ENCODE results near the gene LRRC49. TPM values are rescaled to one million over a fixed set of nuclear protein-coding genes. Genes with fewer than 3 reads are reported as not detected.

Gene LRRC49
- total RNA-seq, 1 experiment from 2014 or later = 7.4 TPM

DNA sequence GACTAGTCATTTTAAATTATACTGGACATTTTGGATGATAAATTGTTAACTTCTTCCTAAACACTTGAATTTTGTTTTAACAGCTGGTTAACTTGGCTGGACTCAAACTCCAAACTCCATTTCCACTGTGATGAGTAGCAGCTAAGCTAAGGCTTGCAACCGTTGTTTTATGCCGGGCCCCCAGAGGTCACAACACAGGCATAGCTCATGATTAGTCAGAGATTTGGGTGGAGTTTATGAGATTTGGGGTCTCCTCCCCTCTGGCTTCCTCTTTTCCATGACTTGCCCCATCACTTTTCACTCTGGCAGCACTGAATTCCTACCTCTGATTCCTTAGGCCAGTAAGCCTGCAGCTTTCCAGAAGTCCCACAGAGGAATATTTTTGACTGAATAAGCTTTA lies 13.2 kb upstream of the LRRC49 start:
- CTCF ChIA-PET = no interaction called here

DNA sequence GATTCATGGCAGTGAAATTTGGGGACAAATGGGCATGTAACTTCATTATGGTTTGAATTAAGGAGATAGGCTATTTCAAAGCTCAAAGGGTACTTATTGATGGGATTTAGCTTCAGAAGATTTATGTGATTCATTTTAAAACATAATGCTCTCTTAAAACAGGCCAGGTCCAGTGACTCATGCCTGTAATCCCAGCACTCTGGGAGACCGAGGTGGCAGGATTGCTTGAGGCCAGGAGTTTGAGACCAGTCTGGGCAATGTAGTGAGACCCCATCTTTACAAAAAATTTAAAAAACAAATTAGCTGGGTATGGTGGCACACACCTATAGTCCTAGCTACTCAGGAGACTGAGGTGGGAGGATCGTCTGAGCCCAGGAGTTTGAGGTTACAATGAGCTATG lies 11.8 kb upstream of the LRRC49 start:
- Histone ChIP-seq H3K27me3 (ENCODE audit: insufficient read depth, low read length) (no peaks in the 10 kb centered on the region), H3K36me3 (ENCODE audit: control insufficient read depth in 1 of 2, insufficient read depth in 2 of 2, low read length in 2 of 2) (no peaks in the 10 kb centered on the region), H2AFZ (ENCODE audit: low read depth, low read length, poor library complexity, severe bottlenecking) (no peak overlapping the region), H3K9ac (ENCODE audit: low read length) (no peak overlapping the region), H4K20me1 (ENCODE audit: insufficient read depth) (no peaks in the 10 kb centered on the region), H3K9me2 (ENCODE audit: insufficient read depth) (no peaks in the 10 kb centered on the region), H3K79me2 (ENCODE audit: insufficient read depth, low read length) (no peaks in the 10 kb centered on the region), H3K4me3 (replicated peaks in 1 of 2; ENCODE audit: low read depth in 1 of 2, low read length in 2 of 2) (no peak overlapping the region), H3K9me3 (ENCODE audit: control insufficient read depth in 1 of 2, insufficient read depth in 1 of 2, low read depth in 1 of 2, low read length in 2 of 2) (no peaks in the 10 kb centered on the region), H3K4me2 (ENCODE audit: low read length) (no peak overlapping the region), H3K27ac (ENCODE audit: low read depth, low read length) (no peak overlapping the region), H3K4me1 (ENCODE audit: control insufficient read depth in 1 of 2, insufficient read depth in 2 of 2, low read length in 2 of 2) (peaks cover 0 to 8% of the 10 kb centered on the region in 2 experiments; a peak in 2 of 4 replicates)
- ATAC-seq (no peak), DNase-seq (ENCODE audit: low read depth, low spot score) (no peak)
- ChIA-PET POLR2A (no interaction called here), CTCF (interaction anchor here (1.1 kb wide), 1 partner anchor 69 kb away, joined by 3 read pairs; no protein-coding TSS in a partner anchor), RAD21 (ENCODE audit: low non-redundant PET in 1 of 2, low total read pairs in 2 of 2, uncharacterized antibody in 2 of 2, unreplicated experiment in 2 of 2) (no interaction called here)
- intact Hi-C loops (cut with micrococcal nuclease) = no loop called here
- TF ChIP-seq ELF1 (IDR thresholded peaks at IDR 0.05; ENCODE audit: borderline replicate concordance, low read depth) = no peak
- no peak for TF ChIP-seq EZH2 (IDR thresholded peaks at IDR 0.05)
- BruUV-seq (replicated peaks) = no TSS peak

More for the DNA sequence above, 13.2 kb upstream of the LRRC49 start:
- Histone ChIP-seq H4K20me1 (ENCODE audit: insufficient read depth) (no peaks in the 10 kb centered on the region), H3K27ac (ENCODE audit: low read depth, low read length) (no peak overlapping the region), H3K4me2 (ENCODE audit: low read length) (no peak overlapping the region), H3K9me2 (ENCODE audit: insufficient read depth) (no peaks in the 10 kb centered on the region), H2AFZ (ENCODE audit: low read depth, low read length, poor library complexity, severe bottlenecking) (peak overlapping the region; percentile 23), H3K79me2 (ENCODE audit: insufficient read depth, low read length) (no peaks in the 10 kb centered on the region), H3K9ac (ENCODE audit: low read length) (no peak overlapping the region), H3K27me3 (ENCODE audit: insufficient read depth, low read length) (no peaks in the 10 kb centered on the region), H3K36me3 (ENCODE audit: control insufficient read depth in 1 of 2, insufficient read depth in 2 of 2, low read length in 2 of 2) (no peaks in the 10 kb centered on the region), H3K4me3 (replicated peaks in 1 of 2; ENCODE audit: low read depth in 1 of 2, low read length in 2 of 2) (no peak overlapping the region), H3K4me1 (ENCODE audit: control insufficient read depth in 1 of 2, insufficient read depth in 2 of 2, low read length in 2 of 2) (peaks cover 0 to 8% of the 10 kb centered on the region in 2 experiments; a peak in 2 of 4 replicates), H3K9me3 (ENCODE audit: control insufficient read depth in 1 of 2, insufficient read depth in 1 of 2, low read depth in 1 of 2, low read length in 2 of 2) (no peaks in the 10 kb centered on the region)
- ATAC-seq (0 out of 2 replicates have a peak, but pooled peaks have one; percentile 34), DNase-seq (ENCODE audit: low read depth, low spot score) (no peak)
- ChIA-PET POLR2A (interaction anchor here (0.5 kb wide), 1 partner anchor 67 kb away, joined by 3 read pairs; no protein-coding TSS in a partner anchor), RAD21 (ENCODE audit: low non-redundant PET in 1 of 2, low total read pairs in 2 of 2, uncharacterized antibody in 2 of 2, unreplicated experiment in 2 of 2) (no interaction called here)
- TF ChIP-seq ZNF274 (IDR thresholded peaks at IDR 0.05; ENCODE audit: low read depth, low read length) = no peak
- intact Hi-C loops (cut with micrococcal nuclease) = no loop called here
- no TSS peak for BruUV-seq (replicated peaks)
